ENCODE data around the gene JAZF1.

DNA sequence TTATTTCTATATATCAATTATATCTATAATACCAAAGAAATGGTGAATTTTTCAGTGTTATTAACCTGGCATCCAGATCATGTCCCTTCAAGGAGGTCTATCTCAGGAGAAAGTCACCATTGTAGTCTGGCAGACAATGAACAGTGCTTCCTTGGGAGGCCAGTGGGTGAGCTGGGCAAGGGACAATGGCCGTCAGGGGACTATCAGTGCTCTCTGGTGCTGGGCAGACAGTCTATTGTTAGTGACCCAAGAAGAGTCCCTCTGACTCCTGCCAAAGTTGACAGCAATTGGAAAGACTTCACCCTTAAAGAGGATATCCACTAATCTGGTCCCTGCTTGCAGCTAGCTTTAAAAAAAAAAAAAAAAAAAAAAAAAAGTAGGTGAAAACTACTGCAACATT lies 7.1 kb downstream of the JAZF1 start:
- TF ChIP-seq CTCF (IDR thresholded peaks at IDR 0.05) (no peak), POLR2A (IDR thresholded peaks at IDR 0.05) (no peak)
